ENCODE data around the gene CHCHD6.

DNA sequence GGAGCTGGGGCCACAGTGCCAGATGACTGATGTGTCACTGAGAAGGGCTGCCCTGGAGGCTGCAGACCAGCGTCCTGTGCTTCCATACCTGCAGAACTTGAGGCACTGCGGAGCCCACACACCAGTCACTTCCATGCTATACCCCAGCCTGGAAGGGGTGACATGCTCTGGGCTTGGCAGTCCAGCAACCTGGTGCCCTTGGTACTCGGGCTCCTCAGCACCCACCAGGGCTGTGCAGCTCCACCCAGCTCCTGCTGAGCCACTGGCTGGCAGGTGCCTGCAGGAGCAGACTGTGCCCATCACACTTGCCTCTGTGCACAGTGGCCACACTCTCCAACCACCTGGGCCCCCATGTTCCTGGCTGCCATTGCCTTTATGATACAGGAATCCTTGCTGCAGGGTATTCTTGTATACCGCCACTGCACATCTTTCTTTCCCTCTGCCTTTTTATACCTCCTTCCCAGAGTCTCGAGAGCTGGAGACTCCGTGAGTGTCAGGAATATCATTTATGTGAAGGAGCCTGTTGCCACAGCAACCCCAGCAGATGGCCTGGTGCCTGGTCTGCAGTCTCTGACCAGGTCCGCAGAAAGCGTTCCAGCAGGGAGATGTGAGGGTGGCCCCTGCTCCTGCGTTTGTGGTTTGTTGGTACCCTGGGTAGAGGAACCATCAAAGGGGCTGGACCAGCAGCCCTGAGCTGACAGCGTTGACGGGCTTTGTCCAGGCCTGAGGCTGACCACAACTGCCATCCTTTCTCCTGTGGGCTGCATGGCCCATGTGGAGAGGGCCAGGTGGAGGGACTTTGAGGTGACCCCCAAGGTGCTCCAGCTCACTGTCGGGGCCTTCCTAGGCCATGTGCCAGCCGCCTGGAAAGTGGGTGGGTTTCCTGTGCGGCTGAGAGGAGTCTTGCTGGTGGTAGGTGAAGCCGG lies 185.5 kb downstream of the CHCHD6 start:
- no peak for TF ChIP-seq POLR2A (IDR thresholded peaks at IDR 0.05)
- TF ChIP-seq, protein P1, sequence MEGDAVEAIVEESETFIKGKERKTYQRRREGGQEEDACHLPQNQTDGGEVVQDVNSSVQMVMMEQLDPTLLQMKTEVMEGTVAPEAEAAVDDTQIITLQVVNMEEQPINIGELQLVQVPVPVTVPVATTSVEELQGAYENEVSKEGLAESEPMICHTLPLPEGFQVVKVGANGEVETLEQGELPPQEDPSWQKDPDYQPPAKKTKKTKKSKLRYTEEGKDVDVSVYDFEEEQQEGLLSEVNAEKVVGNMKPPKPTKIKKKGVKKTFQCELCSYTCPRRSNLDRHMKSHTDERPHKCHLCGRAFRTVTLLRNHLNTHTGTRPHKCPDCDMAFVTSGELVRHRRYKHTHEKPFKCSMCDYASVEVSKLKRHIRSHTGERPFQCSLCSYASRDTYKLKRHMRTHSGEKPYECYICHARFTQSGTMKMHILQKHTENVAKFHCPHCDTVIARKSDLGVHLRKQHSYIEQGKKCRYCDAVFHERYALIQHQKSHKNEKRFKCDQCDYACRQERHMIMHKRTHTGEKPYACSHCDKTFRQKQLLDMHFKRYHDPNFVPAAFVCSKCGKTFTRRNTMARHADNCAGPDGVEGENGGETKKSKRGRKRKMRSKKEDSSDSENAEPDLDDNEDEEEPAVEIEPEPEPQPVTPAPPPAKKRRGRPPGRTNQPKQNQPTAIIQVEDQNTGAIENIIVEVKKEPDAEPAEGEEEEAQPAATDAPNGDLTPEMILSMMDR (IDR thresholded peaks at IDR 0.05) = no peak
